Measurements from ENCODE around the gene SLC38A2.

SLC38A2 gene

DNA sequence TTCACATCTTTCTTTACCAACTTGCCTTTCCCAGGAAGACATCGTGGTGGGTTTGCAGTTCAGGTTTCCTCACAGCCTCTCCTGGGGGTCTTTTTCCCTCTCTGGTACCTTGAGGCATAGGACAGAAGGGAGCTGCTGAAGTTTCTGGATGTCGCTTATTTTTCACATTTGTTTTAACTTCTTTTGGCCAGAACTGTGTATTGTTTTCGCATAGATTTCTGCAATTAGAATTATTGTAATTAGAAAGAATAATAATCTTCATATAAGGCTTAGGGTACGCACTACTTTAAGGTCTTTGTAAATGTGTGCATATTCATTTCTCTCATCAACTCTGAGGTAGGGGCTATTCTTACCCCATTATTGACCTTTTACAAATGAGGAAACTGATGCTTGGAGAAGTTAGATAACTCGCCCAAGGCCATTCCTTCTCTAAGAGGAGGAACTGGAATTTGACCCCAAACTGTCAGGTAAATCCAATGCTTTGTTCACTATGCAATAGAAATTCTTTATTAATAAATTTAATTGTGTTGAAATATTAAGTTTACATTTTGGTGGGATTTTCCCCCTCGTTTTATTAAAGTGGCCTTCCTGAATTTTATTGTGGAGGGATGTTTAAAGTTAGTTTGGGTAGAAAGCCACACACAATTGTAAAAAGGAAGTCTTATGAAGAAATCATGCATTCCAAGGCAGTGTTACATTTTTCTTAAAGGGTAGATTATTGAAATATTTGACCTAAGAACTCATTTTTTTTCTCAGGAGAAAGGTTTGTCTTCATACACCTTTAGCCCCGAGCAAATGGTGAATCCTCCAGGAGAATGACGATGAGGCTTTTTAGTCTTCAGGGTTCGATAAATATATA is 12.1 kb upstream of the SLC38A2 start:
- Histone ChIP-seq H2AFZ (ENCODE audit: low read length) (peak overlapping the region; percentile 82; the same call in 1 of the 2 replicates), H3K9ac (ENCODE audit: low read depth, low read length, poor library complexity, severe bottlenecking) (peak overlapping the region; percentile 93), H3K79me2 (ENCODE audit: insufficient read depth, low read length) (peaks cover 21% of the 10 kb centered on the region), H3F3A (ENCODE audit: low read depth) (0 out of 2 replicates have a peak, but pooled peaks cover 3% of the 10 kb centered on the region), H3K9me2 (replicated peaks; ENCODE audit: low read depth, low read length) (no peaks in the 10 kb centered on the region), H3K4me3 (ENCODE audit: low read length, poor library complexity, severe bottlenecking) (peak overlapping the region; percentile 84), H3K27me3 (ENCODE audit: insufficient read depth, low read length, poor library complexity, severe bottlenecking) (no peaks in the 10 kb centered on the region), H4K20me1 (ENCODE audit: insufficient read depth, low read length, poor library complexity, severe bottlenecking) (no peaks in the 10 kb centered on the region), H3K9me3 (ENCODE audit: insufficient read depth, low read depth, low read length) (no peaks in the 10 kb centered on the region), H3K36me3 (ENCODE audit: insufficient read depth, low read length) (no peaks in the 10 kb centered on the region), H3K4me2 (ENCODE audit: low read depth, low read length, poor library complexity, severe bottlenecking) (peak overlapping the region; percentile 95), H3K4me1 (ENCODE audit: insufficient read depth, low read length, poor library complexity, severe bottlenecking) (peaks cover 71% of the 10 kb centered on the region)
- TF ChIP-seq, protein P1, sequence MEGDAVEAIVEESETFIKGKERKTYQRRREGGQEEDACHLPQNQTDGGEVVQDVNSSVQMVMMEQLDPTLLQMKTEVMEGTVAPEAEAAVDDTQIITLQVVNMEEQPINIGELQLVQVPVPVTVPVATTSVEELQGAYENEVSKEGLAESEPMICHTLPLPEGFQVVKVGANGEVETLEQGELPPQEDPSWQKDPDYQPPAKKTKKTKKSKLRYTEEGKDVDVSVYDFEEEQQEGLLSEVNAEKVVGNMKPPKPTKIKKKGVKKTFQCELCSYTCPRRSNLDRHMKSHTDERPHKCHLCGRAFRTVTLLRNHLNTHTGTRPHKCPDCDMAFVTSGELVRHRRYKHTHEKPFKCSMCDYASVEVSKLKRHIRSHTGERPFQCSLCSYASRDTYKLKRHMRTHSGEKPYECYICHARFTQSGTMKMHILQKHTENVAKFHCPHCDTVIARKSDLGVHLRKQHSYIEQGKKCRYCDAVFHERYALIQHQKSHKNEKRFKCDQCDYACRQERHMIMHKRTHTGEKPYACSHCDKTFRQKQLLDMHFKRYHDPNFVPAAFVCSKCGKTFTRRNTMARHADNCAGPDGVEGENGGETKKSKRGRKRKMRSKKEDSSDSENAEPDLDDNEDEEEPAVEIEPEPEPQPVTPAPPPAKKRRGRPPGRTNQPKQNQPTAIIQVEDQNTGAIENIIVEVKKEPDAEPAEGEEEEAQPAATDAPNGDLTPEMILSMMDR (conservative IDR thresholded peaks at IDR 0.05; ENCODE audit: low read length) = no peak
- no peak for TF ChIP-seq EZH2phosphoT487 (IDR thresholded peaks at IDR 0.05; ENCODE audit: borderline replicate concordance)

DNA sequence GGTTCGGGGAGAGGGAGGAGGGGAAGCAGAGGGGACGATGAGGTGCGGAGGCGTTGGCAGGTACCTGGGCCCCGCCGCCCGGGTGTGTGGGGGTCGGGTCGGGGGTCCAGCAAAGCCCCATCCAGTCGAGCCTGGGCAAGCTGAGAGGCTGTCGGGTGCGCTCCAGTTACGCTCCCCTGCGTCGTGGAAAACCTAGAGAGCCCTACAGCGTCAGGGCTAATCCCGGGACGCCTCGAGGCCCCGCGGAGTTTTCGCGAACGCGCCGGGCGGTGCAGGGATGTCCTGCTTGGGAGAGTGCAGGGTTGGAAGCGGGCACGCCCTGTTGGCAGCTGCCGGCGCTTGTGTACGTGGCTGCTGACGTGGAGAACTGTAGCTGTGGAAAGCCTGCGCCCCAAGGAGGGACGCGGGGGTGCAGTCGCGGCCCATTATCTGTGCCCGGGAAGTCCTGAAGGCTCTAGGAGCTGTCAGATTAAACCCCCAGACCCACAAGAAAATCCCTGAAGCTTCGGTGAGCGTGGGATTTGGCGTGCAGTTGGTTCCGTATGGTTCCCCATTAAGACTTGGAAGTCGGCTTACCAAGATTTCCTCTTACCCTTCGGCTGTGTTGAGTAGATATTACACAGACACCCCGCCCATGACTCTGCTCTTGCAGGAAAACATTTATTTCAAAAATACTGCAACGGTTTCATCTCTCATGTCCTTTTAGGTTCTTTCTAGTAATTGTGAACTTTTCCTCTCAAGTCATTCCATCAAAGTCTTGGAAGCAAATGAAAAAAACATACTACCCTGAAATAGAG is 11.3 kb upstream of the SLC38A2 start:
- Histone ChIP-seq H3K36me3 (ENCODE audit: insufficient read depth, low read length) (no peaks in the 10 kb centered on the region), H3K79me2 (ENCODE audit: insufficient read depth, low read length) (peaks cover 21% of the 10 kb centered on the region), H3K27me3 (ENCODE audit: insufficient read depth, low read length, poor library complexity, severe bottlenecking) (no peaks in the 10 kb centered on the region), H3K9me2 (replicated peaks; ENCODE audit: low read depth, low read length) (no peaks in the 10 kb centered on the region), H3K9ac (ENCODE audit: low read depth, low read length, poor library complexity, severe bottlenecking) (peak overlapping the region; percentile 93), H3K4me3 (ENCODE audit: low read length, poor library complexity, severe bottlenecking) (peak overlapping the region; percentile 84), H3F3A (ENCODE audit: low read depth) (0 out of 2 replicates have a peak, but pooled peaks cover 3% of the 10 kb centered on the region), H2AFZ (ENCODE audit: low read length) (peak overlapping the region; percentile 82), H4K20me1 (ENCODE audit: insufficient read depth, low read length, poor library complexity, severe bottlenecking) (no peaks in the 10 kb centered on the region), H3K4me1 (ENCODE audit: insufficient read depth, low read length, poor library complexity, severe bottlenecking) (peaks cover 70% of the 10 kb centered on the region), H3K4me2 (ENCODE audit: low read depth, low read length, poor library complexity, severe bottlenecking) (peak overlapping the region; percentile 95), H3K9me3 (ENCODE audit: insufficient read depth, low read depth, low read length) (no peaks in the 10 kb centered on the region)
- TF ChIP-seq EZH2phosphoT487 (IDR thresholded peaks at IDR 0.05; ENCODE audit: borderline replicate concordance) = no peak
- TF ChIP-seq, protein P1 (conservative IDR thresholded peaks at IDR 0.05; ENCODE audit: low read length) = no peak

DNA sequence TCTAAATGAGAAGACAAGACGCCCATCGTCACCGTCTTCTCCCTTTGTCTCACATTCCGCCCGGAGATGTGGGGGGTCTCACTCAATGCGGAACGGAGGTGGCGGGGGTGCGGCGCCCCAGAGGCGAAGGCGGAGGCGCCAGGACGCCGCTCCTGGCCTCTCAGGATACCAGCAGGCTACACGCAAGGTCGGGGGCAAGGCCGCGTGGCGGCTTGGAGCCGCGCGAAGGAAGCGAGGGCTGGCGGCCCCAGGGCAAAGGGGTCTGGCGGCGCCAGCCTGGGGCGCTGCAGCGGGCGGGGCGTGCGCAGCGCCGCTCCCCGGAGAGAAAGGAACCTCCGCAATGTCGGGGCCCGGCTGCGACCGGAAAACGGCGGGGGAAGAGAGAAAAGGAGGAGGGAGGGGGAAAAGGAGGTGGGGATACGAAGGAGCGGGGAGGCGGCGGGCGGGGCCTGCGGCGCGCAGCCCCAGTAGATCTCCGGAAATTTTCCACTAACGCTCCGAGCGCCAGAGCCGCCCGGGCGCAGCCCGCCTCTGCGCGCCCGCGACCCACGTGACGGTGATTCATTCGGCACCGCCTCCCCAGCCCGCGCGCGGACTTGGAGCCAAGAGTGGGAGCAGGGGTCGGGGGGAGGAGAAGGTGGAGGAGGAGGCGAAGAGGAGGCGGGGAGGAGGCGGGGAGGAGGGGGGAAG is 10.5 kb upstream of the SLC38A2 start:
- H2AFZ ChIP-seq (ENCODE audit: low read length) = peak overlapping the region; percentile 82
- H3K36me3 ChIP-seq (ENCODE audit: insufficient read depth, low read length) = no peaks in the 10 kb centered on the region
- peak overlapping the region; percentile 95 for H3K4me2 ChIP-seq (ENCODE audit: low read depth, low read length, poor library complexity, severe bottlenecking)
- no peaks in the 10 kb centered on the region for H3K27me3 ChIP-seq (ENCODE audit: insufficient read depth, low read length, poor library complexity, severe bottlenecking)
- peak overlapping the region; percentile 93 for H3K9ac ChIP-seq (ENCODE audit: low read depth, low read length, poor library complexity, severe bottlenecking)
- no peak for TF ChIP-seq EZH2phosphoT487 (IDR thresholded peaks at IDR 0.05; ENCODE audit: borderline replicate concordance)
- TF ChIP-seq, protein P1 (conservative IDR thresholded peaks at IDR 0.05; ENCODE audit: low read length) = peak; percentile 34; the same call in 1 of the 2 replicates
- H3K4me1 ChIP-seq (ENCODE audit: insufficient read depth, low read length, poor library complexity, severe bottlenecking) = peaks cover 62% of the 10 kb centered on the region
- no peaks in the 10 kb centered on the region for H3K9me2 ChIP-seq (replicated peaks; ENCODE audit: low read depth, low read length)
- no peaks in the 10 kb centered on the region for H3K9me3 ChIP-seq (ENCODE audit: insufficient read depth, low read depth, low read length)
- H4K20me1 ChIP-seq (ENCODE audit: insufficient read depth, low read length, poor library complexity, severe bottlenecking) = no peaks in the 10 kb centered on the region
- 0 out of 2 replicates have a peak, but pooled peaks cover 3% of the 10 kb centered on the region for H3F3A ChIP-seq (ENCODE audit: low read depth)
- H3K79me2 ChIP-seq (ENCODE audit: insufficient read depth, low read length) = peaks cover 21% of the 10 kb centered on the region
- H3K4me3 ChIP-seq (ENCODE audit: low read length, poor library complexity, severe bottlenecking) = peak overlapping the region; percentile 84
